ENCODE measurements around the gene DGLUCY.

The DGLUCY gene

GRCh38 chr14:91219517-91220389, 105.9 kb downstream of the DGLUCY start:
- Histone ChIP-seq H3K9ac (ENCODE audit: low read length) (no peak overlapping the region), H3K56ac (ENCODE audit: low read length) (no peak overlapping the region), H3K36me3 (ENCODE audit: control insufficient read depth, insufficient read depth, low read length) (no peaks in the 10 kb centered on the region), H3K4me2 (ENCODE audit: low read length) (no peak overlapping the region), H2BK5ac (ENCODE audit: low read length) (no peak overlapping the region), H3K4ac (ENCODE audit: low read depth, low read length) (no peak overlapping the region), H2BK15ac (replicated peaks; ENCODE audit: low read depth) (no peak overlapping the region), H3K79me2 (ENCODE audit: control insufficient read depth, insufficient read depth, low read length) (no peaks in the 10 kb centered on the region), H3K23ac (ENCODE audit: low read length) (no peak overlapping the region), H3K4me1 (ENCODE audit: control insufficient read depth, low read depth, low read length) (no peaks in the 10 kb centered on the region), H3K4me3 (ENCODE audit: low read length) (no peak overlapping the region), H3K18ac (ENCODE audit: low read length) (no peak overlapping the region), H2AK5ac (ENCODE audit: low read length) (no peak overlapping the region), H3K79me1 (ENCODE audit: low read length) (no peaks in the 10 kb centered on the region), H3K27ac (ENCODE audit: low read depth, low read length) (no peak overlapping the region), H2BK120ac (ENCODE audit: low read depth, low read length) (no peak overlapping the region), H4K8ac (ENCODE audit: low read depth, low read length) (no peak overlapping the region), H3K27me3 (ENCODE audit: insufficient read depth, low read length, poor library complexity) (no peaks in the 10 kb centered on the region), H4K5ac (ENCODE audit: low read length) (no peak overlapping the region)
- no peak for DNase-seq
- no CpG with 5 or more reads among the region's 13 CpGs for WGBS (ENCODE audit: extremely low coverage, insufficient coverage, low lambda C conversion rate)

DNA sequence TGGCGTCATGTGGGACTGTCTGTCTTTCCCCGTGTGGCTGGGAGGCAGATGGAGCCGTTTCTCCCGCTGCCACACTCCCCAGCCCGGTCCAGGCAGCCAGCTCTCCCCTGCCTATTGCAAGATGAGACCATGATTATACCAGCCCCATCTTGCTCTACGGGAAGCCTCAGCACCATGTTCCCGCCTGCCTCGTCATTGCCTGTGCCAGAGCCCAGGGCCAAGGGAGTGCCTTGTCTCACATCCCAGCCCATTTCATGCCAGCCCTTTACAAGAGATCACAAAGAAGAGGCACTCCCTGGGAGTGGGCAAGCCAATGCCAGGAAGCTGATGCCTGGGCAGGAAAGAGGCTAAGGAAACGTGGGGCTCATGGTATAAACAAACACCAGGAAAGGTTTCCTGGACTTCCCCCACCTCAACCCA, 106.7 kb downstream of the DGLUCY start:
- H3K27ac ChIP-seq (ENCODE audit: low read depth, low read length): no peak overlapping the region
- DNase-seq: no peak

DNA sequence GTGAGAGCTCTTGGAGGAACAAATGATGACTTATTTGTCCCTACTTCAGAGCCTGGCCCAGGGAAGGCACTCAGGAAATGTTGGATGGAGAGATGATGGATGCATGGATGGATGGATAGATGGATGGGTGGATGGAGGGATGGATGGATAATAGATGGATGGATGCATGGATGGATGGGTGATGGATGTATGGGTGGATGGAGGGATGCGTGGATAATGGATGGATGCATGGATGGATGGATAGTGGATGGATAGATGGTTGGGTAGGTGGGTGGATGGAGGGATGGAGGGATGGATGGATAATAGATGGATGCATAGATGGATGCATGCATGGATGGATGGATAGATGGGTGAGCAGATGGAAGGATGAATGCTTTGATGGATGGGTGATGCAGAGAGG, 107.4 kb downstream of the DGLUCY start:
- Histone ChIP-seq H3K4ac (ENCODE audit: low read depth, low read length) (no peak overlapping the region), H3K27ac (ENCODE audit: low read depth, low read length) (no peak overlapping the region), H3K23ac (ENCODE audit: low read length) (no peak overlapping the region), H3K79me1 (ENCODE audit: low read length) (no peaks in the 10 kb centered on the region), H4K8ac (ENCODE audit: low read depth, low read length) (no peak overlapping the region), H3K36me3 (ENCODE audit: control insufficient read depth, insufficient read depth, low read length) (no peaks in the 10 kb centered on the region), H3K4me2 (ENCODE audit: low read length) (no peak overlapping the region), H3K56ac (ENCODE audit: low read length) (no peak overlapping the region), H2BK120ac (ENCODE audit: low read depth, low read length) (no peak overlapping the region), H3K4me1 (ENCODE audit: control insufficient read depth, low read depth, low read length) (no peaks in the 10 kb centered on the region), H3K27me3 (ENCODE audit: insufficient read depth, low read length, poor library complexity) (no peaks in the 10 kb centered on the region), H3K79me2 (ENCODE audit: control insufficient read depth, insufficient read depth, low read length) (no peaks in the 10 kb centered on the region), H2BK5ac (ENCODE audit: low read length) (no peak overlapping the region), H3K4me3 (ENCODE audit: low read length) (no peak overlapping the region), H2BK15ac (replicated peaks; ENCODE audit: low read depth) (no peak overlapping the region), H2AK5ac (ENCODE audit: low read length) (no peak overlapping the region), H4K5ac (ENCODE audit: low read length) (no peak overlapping the region), H3K9ac (ENCODE audit: low read length) (no peak overlapping the region), H3K18ac (ENCODE audit: low read length) (no peak overlapping the region)
- DNase-seq: no peak
- WGBS (ENCODE audit: extremely low coverage, insufficient coverage, low lambda C conversion rate): 100% methylated on average over 1 of the region's 1 CpG

More for the DNA sequence above, 106.7 kb downstream of the DGLUCY start:
- Histone ChIP-seq H3K18ac (ENCODE audit: low read length) (no peak overlapping the region), H4K5ac (ENCODE audit: low read length) (no peak overlapping the region), H3K23ac (ENCODE audit: low read length) (no peak overlapping the region), H3K79me2 (ENCODE audit: control insufficient read depth, insufficient read depth, low read length) (no peaks in the 10 kb centered on the region), H3K4ac (ENCODE audit: low read depth, low read length) (no peak overlapping the region), H2BK5ac (ENCODE audit: low read length) (no peak overlapping the region), H3K79me1 (ENCODE audit: low read length) (no peaks in the 10 kb centered on the region), H3K36me3 (ENCODE audit: control insufficient read depth, insufficient read depth, low read length) (no peaks in the 10 kb centered on the region), H2BK120ac (ENCODE audit: low read depth, low read length) (no peak overlapping the region), H3K4me2 (ENCODE audit: low read length) (no peak overlapping the region), H4K8ac (ENCODE audit: low read depth, low read length) (no peak overlapping the region), H3K9ac (ENCODE audit: low read length) (no peak overlapping the region), H3K4me1 (ENCODE audit: control insufficient read depth, low read depth, low read length) (no peaks in the 10 kb centered on the region), H3K56ac (ENCODE audit: low read length) (no peak overlapping the region), H3K27me3 (ENCODE audit: insufficient read depth, low read length, poor library complexity) (no peaks in the 10 kb centered on the region), H2BK15ac (replicated peaks; ENCODE audit: low read depth) (no peak overlapping the region), H2AK5ac (ENCODE audit: low read length) (no peak overlapping the region), H3K4me3 (ENCODE audit: low read length) (no peak overlapping the region)
- no CpG with 5 or more reads among the region's 9 CpGs for WGBS (ENCODE audit: extremely low coverage, insufficient coverage, low lambda C conversion rate)

- Histone ChIP-seq H3K27ac (ENCODE audit: low read depth, low read length) (no peak overlapping the region), H3K4me3 (ENCODE audit: low read length) (no peak overlapping the region), H4K8ac (ENCODE audit: low read depth, low read length) (no peak overlapping the region), H4K5ac (ENCODE audit: low read length) (no peak overlapping the region), H2BK15ac (replicated peaks; ENCODE audit: low read depth) (no peak overlapping the region), H3K79me1 (ENCODE audit: low read length) (no peaks in the 10 kb centered on the region), H3K79me2 (ENCODE audit: control insufficient read depth, insufficient read depth, low read length) (no peaks in the 10 kb centered on the region), H3K36me3 (ENCODE audit: control insufficient read depth, insufficient read depth, low read length) (no peaks in the 10 kb centered on the region), H2BK5ac (ENCODE audit: low read length) (no peak overlapping the region), H3K4ac (ENCODE audit: low read depth, low read length) (no peak overlapping the region), H3K4me2 (ENCODE audit: low read length) (no peak overlapping the region), H3K18ac (ENCODE audit: low read length) (no peak overlapping the region), H2BK120ac (ENCODE audit: low read depth, low read length) (no peak overlapping the region), H3K23ac (ENCODE audit: low read length) (no peak overlapping the region), H3K56ac (ENCODE audit: low read length) (no peak overlapping the region), H3K27me3 (ENCODE audit: insufficient read depth, low read length, poor library complexity) (no peaks in the 10 kb centered on the region), H2AK5ac (ENCODE audit: low read length) (no peak overlapping the region), H3K9ac (ENCODE audit: low read length) (no peak overlapping the region), H3K4me1 (ENCODE audit: control insufficient read depth, low read depth, low read length) (no peaks in the 10 kb centered on the region)
- DNase-seq: no peak
- WGBS (ENCODE audit: extremely low coverage, insufficient coverage, low lambda C conversion rate): no CpG with 5 or more reads among the region's 1 CpG
Measured at GRCh38 chr14:91223028-91223783, 109.3 kb downstream of the DGLUCY start.

GRCh38 chr14:91225025-91225424, 111.2 kb downstream of the DGLUCY start:
- Histone ChIP-seq H3K4ac (ENCODE audit: low read depth, low read length) (no peak overlapping the region), H3K4me1 (ENCODE audit: control insufficient read depth, low read depth, low read length) (no peaks in the 10 kb centered on the region), H3K79me1 (ENCODE audit: low read length) (no peaks in the 10 kb centered on the region), H3K27me3 (ENCODE audit: insufficient read depth, low read length, poor library complexity) (no peaks in the 10 kb centered on the region), H3K56ac (ENCODE audit: low read length) (no peak overlapping the region), H3K23ac (ENCODE audit: low read length) (no peak overlapping the region), H3K27ac (ENCODE audit: low read depth, low read length) (no peak overlapping the region), H2BK5ac (ENCODE audit: low read length) (no peak overlapping the region), H2BK120ac (ENCODE audit: low read depth, low read length) (no peak overlapping the region), H3K9ac (ENCODE audit: low read length) (no peak overlapping the region), H2AK5ac (ENCODE audit: low read length) (no peak overlapping the region), H4K8ac (ENCODE audit: low read depth, low read length) (no peak overlapping the region), H3K36me3 (ENCODE audit: control insufficient read depth, insufficient read depth, low read length) (no peaks in the 10 kb centered on the region), H3K79me2 (ENCODE audit: control insufficient read depth, insufficient read depth, low read length) (no peaks in the 10 kb centered on the region), H3K4me2 (ENCODE audit: low read length) (no peak overlapping the region), H4K5ac (ENCODE audit: low read length) (no peak overlapping the region), H2BK15ac (replicated peaks; ENCODE audit: low read depth) (no peak overlapping the region), H3K4me3 (ENCODE audit: low read length) (no peak overlapping the region), H3K18ac (ENCODE audit: low read length) (no peak overlapping the region)
- no CpG with 5 or more reads among the region's 7 CpGs for WGBS (ENCODE audit: extremely low coverage, insufficient coverage, low lambda C conversion rate)
- DNase-seq: no peak

Measured in mesendoderm (in vitro differentiated cells).